DMS53 (cell line): ENCODE results near the gene PKD1.

Source experiments
- DNase-seq: peaks from one replicate; lab custom pipeline; 2025; lab: John Stamatoyannopoulos, UW

The PKD1 gene

GRCh38 chr16:2074071-2074470 lies 61.6 kb downstream of the PKD1 start:
- no peak for DNase-seq

DNA sequence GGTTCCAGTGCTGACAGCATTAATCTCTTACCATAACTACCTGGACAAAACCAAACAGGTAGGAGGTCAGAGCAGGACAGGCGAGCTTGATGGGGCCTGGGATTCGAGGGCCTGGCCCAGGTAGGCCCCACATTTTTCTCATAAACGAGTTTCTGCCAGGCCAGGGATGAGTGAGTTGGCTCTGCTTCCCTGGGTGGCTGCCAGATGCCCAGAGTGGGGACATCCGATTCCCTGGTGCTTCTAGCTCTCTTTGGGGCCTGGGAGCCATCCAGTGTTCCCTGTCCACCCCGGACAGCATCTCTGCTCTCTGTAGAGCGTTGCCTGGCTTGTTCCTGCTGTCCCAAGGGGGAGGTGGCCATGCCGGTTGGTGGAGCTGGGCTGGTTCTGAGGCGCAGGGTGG lies 62.8 kb downstream of the PKD1 start:
- DNase-seq, result no peak

- DNase-seq, result no peak
Measured at GRCh38 chr16:2071454-2072202, 64.1 kb downstream of the PKD1 start.

DNA sequence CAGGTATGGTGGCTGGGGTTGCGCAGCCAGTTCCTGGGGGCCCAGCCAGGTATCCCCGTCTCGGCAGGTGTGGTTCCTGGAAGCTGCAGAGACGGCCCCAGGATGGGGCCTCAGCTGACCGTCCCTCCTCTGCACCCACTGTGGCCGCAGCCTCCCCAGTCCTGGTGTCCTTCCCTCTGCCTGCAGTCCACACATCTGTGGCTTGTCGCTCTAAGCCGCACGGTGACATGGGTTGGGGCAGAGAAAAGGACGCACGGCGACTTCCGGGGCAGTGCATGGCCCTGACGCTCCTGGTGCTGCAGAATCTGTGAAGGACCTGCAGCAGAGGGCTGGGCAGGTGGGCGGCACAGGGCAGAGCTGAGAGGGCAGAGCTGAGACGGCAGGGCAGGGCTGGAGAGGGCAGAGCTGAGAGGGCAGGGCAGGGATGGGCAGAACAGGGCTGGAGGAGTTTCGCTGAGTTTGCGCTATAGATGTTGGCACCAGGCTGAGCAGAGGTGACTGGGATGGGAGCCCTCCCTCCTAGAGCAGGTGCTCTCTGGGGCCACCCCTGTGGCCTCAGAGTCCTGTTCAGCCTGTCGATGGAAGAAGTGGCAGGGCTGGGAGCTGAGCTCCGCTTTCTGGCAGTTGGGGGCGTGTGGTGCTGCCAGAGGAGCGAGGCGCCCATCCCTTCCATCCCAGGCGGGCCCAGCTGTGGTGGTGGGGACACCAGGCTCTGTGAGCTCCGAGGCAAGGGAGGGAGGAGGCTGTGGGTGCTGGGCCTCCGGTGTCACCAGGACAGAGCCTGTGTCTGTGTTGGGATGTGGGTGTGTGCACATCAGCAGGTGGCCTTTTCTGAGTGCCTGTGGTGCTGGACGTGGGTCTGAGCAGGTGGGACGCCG lies 64.9 kb downstream of the PKD1 start:
- DNase-seq, result no peak

DNA sequence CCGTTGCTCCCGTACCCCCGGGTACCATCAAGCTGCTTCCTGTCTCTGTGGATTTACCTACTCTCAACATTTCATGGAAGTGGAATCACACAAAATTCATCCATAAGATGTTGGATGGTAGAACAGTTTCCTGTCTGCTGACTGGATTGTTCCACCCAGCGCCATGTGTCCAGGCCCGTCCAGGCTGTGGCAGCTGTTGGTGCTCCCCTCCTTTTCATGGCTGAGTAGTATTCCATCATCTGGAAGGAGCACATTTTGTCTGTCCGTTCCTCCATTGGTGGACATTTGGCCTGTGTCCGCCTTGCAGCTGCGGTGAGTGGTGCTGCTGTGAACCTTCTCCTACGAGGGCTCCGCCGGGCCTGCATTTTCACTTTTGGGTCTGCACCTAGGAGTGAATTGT lies 69.6 kb downstream of the PKD1 start:
- DNase-seq, result no peak

- DNase-seq, result no peak
Measured at GRCh38 chr16:2064368-2064945, 71.2 kb downstream of the PKD1 start.

GRCh38 chr16:2063861-2064260 lies 71.8 kb downstream of the PKD1 start:
- no peak for DNase-seq

DNA sequence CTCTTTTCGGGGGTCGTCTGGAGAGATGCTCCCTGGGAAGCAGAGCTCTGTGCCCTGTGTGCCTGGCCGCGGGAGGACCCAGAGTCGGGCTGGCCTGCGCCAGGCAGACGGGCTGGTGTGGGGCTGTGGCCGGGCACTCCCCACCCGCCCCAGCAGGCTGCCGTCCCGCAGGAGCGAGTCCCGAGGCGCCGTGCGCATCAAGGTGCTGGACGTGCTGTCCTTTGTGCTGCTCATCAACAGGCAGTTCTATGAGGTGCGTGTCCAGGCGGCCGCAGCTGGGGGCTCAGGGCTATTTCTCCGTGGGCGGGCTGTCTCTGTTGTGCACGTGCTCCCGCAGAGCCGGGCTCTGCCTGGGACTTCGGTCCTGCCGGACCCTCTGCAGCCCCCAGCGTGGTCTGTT lies 72.9 kb downstream of the PKD1 start:
- DNase-seq, result no peak

GRCh38 chr16:2061526-2061925 lies 74.2 kb downstream of the PKD1 start:
- no peak for DNase-seq

DNA sequence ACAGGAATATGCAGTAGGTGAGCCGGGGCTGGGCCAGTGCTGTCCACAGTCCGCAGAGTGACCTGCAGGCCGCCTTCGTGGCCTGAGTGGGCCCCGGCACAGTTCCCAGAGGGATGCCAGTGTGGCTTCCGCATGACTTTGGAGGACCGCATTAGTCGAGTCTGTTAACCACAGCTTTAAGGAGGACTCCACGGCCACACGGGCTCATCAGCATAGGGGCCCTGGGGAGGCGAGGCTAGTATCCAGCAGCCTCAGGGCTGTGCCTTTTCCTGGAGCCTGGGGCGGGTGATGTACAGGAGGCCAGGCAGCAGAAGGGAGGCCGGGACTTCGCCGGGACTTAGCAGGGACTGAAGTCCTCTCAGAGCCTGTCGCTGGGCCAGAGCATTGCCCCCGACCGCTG lies 74.7 kb downstream of the PKD1 start:
- DNase-seq, result no peak

DNA sequence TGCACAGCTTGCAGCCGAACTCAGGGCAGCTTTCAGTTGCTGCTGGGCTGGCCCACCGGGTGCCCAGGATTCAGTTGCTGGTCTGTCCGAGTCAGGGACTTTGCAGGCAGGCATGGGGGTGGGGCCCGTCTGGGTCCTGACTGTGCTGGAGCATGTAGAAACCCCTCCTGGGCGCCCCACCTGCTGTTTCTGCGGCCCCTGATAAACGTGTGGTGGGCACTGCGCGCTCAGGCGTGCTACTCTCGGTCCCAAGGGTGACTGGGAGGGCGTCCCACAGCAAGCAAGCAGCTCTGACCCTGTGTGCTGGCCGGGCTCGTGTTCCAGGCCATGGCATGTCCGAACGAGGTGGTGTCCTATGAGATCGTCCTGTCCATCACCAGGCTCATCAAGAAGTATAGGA lies 75.4 kb downstream of the PKD1 start:
- no peak for DNase-seq

- no peak for DNase-seq
Measured at GRCh38 chr16:2058872-2059271, 76.8 kb downstream of the PKD1 start.

DNA sequence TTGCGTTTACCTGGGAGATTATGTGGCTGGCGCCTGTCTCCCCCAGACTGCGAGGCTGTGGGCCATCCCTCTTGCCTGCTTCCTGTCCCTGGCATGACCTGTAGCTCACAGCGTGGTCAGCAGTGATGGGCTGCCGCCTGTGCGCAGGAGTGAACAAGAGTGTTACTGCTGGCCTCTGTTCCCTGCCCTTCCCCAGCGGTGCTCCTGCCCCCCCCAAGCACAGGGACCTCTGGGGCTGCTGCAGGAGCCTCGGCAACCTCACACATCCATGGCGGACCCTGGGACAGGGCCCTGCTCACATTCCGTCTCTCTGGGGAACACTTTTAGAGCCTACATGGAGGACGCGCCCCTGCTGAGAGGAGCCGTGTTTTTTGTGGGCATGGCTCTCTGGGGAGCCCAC lies 77.3 kb downstream of the PKD1 start:
- no peak for DNase-seq

DNA sequence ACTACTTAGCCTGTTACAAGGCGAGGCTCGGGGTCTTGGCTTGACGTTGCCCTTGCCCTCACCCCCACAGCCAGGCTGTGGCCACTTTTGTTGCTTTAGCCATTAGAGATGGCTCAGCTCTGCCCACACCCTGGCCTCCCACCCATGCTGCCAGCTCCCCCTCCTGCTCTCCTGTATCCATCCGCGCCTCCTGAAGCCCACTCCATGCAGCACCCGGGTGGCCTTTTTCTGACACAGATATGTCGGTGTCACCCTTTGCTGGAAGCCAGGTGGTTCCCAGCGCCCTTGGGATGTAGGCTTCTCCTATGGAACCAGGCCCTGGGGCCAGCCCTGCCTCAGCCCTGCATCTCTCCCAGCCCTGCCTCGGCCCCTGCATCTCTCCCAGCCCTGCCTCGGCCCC lies 78.3 kb downstream of the PKD1 start:
- no peak for DNase-seq

DNA sequence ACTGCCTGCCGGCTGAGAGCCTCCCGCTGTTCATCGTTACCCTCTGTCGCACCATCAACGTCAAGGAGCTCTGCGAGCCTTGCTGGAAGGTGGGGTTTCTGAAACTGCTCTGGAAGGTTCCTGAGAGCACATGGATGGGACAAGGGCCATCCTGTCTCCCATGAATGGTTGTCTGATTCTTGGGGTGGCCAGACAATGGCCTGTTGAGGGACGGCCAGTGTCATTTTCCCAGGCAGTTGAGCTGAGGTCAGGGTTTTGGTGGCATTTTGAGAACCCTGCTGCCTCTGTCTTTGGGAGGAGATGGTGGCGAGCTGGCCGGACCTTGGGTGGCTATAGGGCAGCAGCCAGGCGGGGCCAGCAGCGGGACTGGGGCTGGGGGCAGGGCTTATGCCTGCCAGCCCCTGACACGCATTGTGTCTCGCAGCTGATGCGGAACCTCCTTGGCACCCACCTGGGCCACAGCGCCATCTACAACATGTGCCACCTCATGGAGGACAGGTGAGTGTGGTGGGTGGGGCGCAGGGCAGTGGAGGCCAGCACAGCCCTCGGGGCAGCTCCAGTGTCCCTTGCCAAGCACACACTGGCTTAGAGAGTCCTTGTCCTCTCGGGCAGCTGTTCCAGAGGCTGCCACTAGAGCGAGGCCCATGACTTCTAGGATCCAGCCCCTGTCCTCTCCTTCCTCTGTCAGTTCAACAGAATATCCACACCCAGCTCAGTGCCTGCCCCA lies 78.9 kb downstream of the PKD1 start:
- DNase-seq, result peak; percentile 69

GRCh38 chr16:2056077-2056476 lies 79.6 kb downstream of the PKD1 start:
- peak; percentile 41 for DNase-seq

DNA sequence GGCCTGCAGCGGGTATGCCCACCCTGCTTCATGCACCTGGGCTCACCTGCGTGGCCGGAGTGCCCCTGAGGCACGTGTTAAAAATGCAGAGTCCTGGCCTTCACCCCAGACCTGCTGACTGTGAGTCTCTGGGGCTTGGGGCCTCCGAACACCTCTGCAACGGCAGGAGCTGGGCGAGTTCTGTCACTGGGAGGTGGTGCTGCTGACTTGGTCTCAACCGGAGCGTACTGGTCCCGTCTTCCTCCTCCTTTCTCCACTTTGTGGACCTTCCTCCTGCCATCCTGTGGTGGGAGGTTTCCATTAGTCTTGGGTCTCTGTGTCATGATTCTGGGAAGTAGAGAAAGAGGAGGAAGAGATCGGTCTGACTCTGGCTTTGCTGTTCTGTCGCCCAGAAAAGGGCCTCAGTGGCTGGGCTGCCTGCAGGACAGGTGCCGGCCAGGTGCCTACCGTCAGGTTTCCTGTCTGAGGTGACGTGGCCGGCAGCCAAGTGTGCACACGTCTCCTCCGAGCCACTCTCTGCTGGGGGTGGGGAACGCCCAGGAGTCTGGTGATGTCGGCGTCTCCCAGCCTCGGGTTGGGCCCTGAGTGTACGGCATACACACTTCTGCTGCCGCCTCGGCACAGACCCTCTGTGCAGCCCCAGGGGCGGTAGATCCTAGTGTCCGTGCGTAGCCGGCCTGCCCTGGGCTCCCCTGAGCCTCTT lies 81.0 kb downstream of the PKD1 start:
- peak; percentile 96 for DNase-seq

- no peak for DNase-seq
Measured at GRCh38 chr16:2053897-2054296, 81.8 kb downstream of the PKD1 start.

GRCh38 chr16:2053211-2053610 lies 82.5 kb downstream of the PKD1 start:
- DNase-seq, result no peak

- peak; percentile 56 for DNase-seq
Measured at GRCh38 chr16:2048116-2048543, 87.6 kb downstream of the PKD1 start.

GRCh38 chr16:2047330-2048115 lies 88.2 kb downstream of the PKD1 start, which contains the start of the genes NTHL1 and TSC2:
Gene NTHL1, minus strand, starts transcription at chr16:2047834. Its CDS starts 11 bp downstream, at chr16:2047823.
Gene TSC2, plus strand, starts transcription at chr16:2047985. Its CDS starts 631 bp downstream, at chr16:2048616.
- peak; percentile 96 for DNase-seq
